ENCODE measurements around the gene S100A13.
"Not testable (repeated sequence)": the region's sequence is repeated elsewhere in the genome, so short reads cannot be mapped to it uniquely, and the experiment has no call there.

Gene S100A13

GRCh38 chr1:153592748-153593147 is 34.6 kb downstream of the S100A13 start:
- H3K4me1 Mint-ChIP-seq = peaks cover 14% of the 10 kb centered on the region
- H3K4me3 Mint-ChIP-seq = no peak overlapping the region
- no peak for TF ChIP-seq CTCF (IDR thresholded peaks at IDR 0.05)
- DNase-seq = no peak
- H3K27ac Mint-ChIP-seq = peak overlapping the region; percentile 36
- H3K27me3 Mint-ChIP-seq (ENCODE audit: low read depth, poor library complexity) = peaks cover 5% of the 10 kb centered on the region
- H3K9me3 Mint-ChIP-seq = no peaks in the 10 kb centered on the region
- H3K36me3 Mint-ChIP-seq (ENCODE audit: low read depth) = no peaks in the 10 kb centered on the region

- no peak overlapping the region for H3K27ac Mint-ChIP-seq
- H3K27me3 Mint-ChIP-seq (ENCODE audit: low read depth, poor library complexity) = peaks cover 9% of the 10 kb centered on the region
- peaks cover 48% of the 10 kb centered on the region for H3K4me1 Mint-ChIP-seq
- no peaks in the 10 kb centered on the region for H3K9me3 Mint-ChIP-seq
- no peak for DNase-seq
- no peak overlapping the region for H3K4me3 Mint-ChIP-seq
- H3K36me3 Mint-ChIP-seq (ENCODE audit: low read depth) = no peaks in the 10 kb centered on the region
- no peak for TF ChIP-seq CTCF (IDR thresholded peaks at IDR 0.05)
Observed at GRCh38 chr1:153588482-153588881, 38.8 kb downstream of the S100A13 start.

GRCh38 chr1:153588033-153588432 is 39.3 kb downstream of the S100A13 start:
- Mint-ChIP-seq H3K27ac (peak overlapping the region; percentile 50), H3K4me1 (peaks cover 49% of the 10 kb centered on the region)
- H3K27me3 Mint-ChIP-seq (ENCODE audit: low read depth, poor library complexity); H3K36me3 Mint-ChIP-seq (ENCODE audit: low read depth); H3K9me3 Mint-ChIP-seq; DNase-seq; H3K4me3 Mint-ChIP-seq: not testable (repeated sequence)

- Mint-ChIP-seq H3K36me3 (ENCODE audit: low read depth) (no peaks in the 10 kb centered on the region), H3K4me3 (no peak overlapping the region), H3K27me3 (ENCODE audit: low read depth, poor library complexity) (peaks cover 9% of the 10 kb centered on the region), H3K27ac (no peak overlapping the region), H3K9me3 (no peaks in the 10 kb centered on the region), H3K4me1 (peaks cover 42% of the 10 kb centered on the region)
- no peak for DNase-seq
- TF ChIP-seq CTCF (IDR thresholded peaks at IDR 0.05) = no peak
Observed at GRCh38 chr1:153587314-153587713, 40.0 kb downstream of the S100A13 start.

GRCh38 chr1:153586347-153586746 is 41.0 kb downstream of the S100A13 start:
- DNase-seq = no peak
- peaks cover 42% of the 10 kb centered on the region for H3K4me1 Mint-ChIP-seq
- TF ChIP-seq CTCF (IDR thresholded peaks at IDR 0.05) = no peak
- peak overlapping the region; percentile 94 for H3K27ac Mint-ChIP-seq
- H3K27me3 Mint-ChIP-seq (ENCODE audit: low read depth, poor library complexity) = peaks cover 9% of the 10 kb centered on the region
- H3K36me3 Mint-ChIP-seq (ENCODE audit: low read depth) = no peaks in the 10 kb centered on the region
- H3K9me3 Mint-ChIP-seq = no peaks in the 10 kb centered on the region
- no peak overlapping the region for H3K4me3 Mint-ChIP-seq

- Mint-ChIP-seq H3K4me3 (no peak overlapping the region), H3K27ac (no peak overlapping the region), H3K27me3 (ENCODE audit: low read depth, poor library complexity) (peaks cover 9% of the 10 kb centered on the region), H3K9me3 (no peaks in the 10 kb centered on the region), H3K4me1 (peaks cover 42% of the 10 kb centered on the region), H3K36me3 (ENCODE audit: low read depth) (no peaks in the 10 kb centered on the region)
- DNase-seq = no peak
- no peak for TF ChIP-seq CTCF (IDR thresholded peaks at IDR 0.05)
Observed at GRCh38 chr1:153585006-153585405, 42.3 kb downstream of the S100A13 start.

All from nephron progenitor cell (in vitro differentiated cells).